Activated CD8-positive, alpha-beta memory T cell treated with anti-CD3 and anti-CD28 coated beads for 36 hours (primary cell): ENCODE measurements around the gene RPS6KL1. TPM values are rescaled to one million over a fixed set of nuclear protein-coding genes. Genes with fewer than 3 reads are reported as not detected.
"Not testable (repeated sequence)": the region's sequence is repeated elsewhere in the genome, so short reads cannot be mapped to it uniquely, and the experiment has no call there.

Experiments used
- CTCF ChIA-PET: fragments of 350-600 bp; sonication (Branson Sonifier 250); formaldehyde crosslinking; loops from one replicate; lab custom pipeline; 2021; ENCODE audit warnings: antibody characterized with exemption; lab: Charles Lee
- POLR2A ChIA-PET: fragments of 350-600 bp; sonication (Branson Sonifier 250); formaldehyde crosslinking; loops from one replicate; lab custom pipeline; 2021; ENCODE audit warnings: antibody characterized with exemption; lab: Charles Lee
- total RNA-seq, 2 experiments: library from RNA; stranded (reverse); gene quantifications; one replicate each; pipeline ENCODE4 v1.2.3, GENCODE V29; 2021

The RPS6KL1 gene
- total RNA-seq, 2 experiments from 2014 or later, result 5.0 TPM

GRCh38 chr14:74942181-74942580, 19.1 kb upstream of the RPS6KL1 start:
- POLR2A ChIA-PET, result interaction anchor here (1.3 kb wide), 1 partner anchor 19 kb away, joined by 3 read pairs; the partner anchor contains the start of gene RPS6KL1
- CTCF ChIA-PET, result interaction anchor here (1.1 to 2.8 kb wide), 4 partner anchors 62 to 147 kb away, joined by 3 to 10 read pairs (median 5); no protein-coding TSS in a partner anchor

- CTCF ChIA-PET, result interaction anchor here (1.1 to 2.8 kb wide), 5 partner anchors 20 to 147 kb away, joined by 3 to 10 read pairs (median 4); no protein-coding TSS in a partner anchor
- POLR2A ChIA-PET, result interaction anchor here (1.3 kb wide), 1 partner anchor 18 kb away, joined by 3 read pairs; the partner anchor contains the start of gene RPS6KL1
These were observed 18.6 kb upstream of the RPS6KL1 start for GRCh38 chr14:74941676-74942097.

- POLR2A ChIA-PET, result interaction anchor here (0.7 to 1.3 kb wide), 3 partner anchors 18 to 73 kb away, joined by 3 to 6 read pairs (median 3); partner anchors contain the start of genes EIF2B2 and RPS6KL1
- CTCF ChIA-PET, result interaction anchor here (1.2 to 2.8 kb wide), 4 partner anchors 19 to 148 kb away, joined by 3 to 10 read pairs (median 5); no protein-coding TSS in a partner anchor
These were observed 18.0 kb upstream of the RPS6KL1 start for GRCh38 chr14:74940956-74941565.

GRCh38 chr14:74938531-74939495, 15.8 kb upstream of the RPS6KL1 start:
- CTCF ChIA-PET, result no interaction called here
- POLR2A ChIA-PET, result no interaction called here

GRCh38 chr14:74937171-74937570, 14.1 kb upstream of the RPS6KL1 start:
- ChIA-PET POLR2A (no interaction called here), CTCF (no interaction called here)

GRCh38 chr14:74936731-74937130, 13.7 kb upstream of the RPS6KL1 start:
- ChIA-PET POLR2A (no interaction called here), CTCF (no interaction called here)

- ChIA-PET CTCF (interaction anchor here (0.8 kb wide), 1 partner anchor 144 kb away, joined by 3 read pairs; no protein-coding TSS in a partner anchor), POLR2A (no interaction called here)
These were observed 13.1 kb upstream of the RPS6KL1 start for GRCh38 chr14:74936151-74936550.

GRCh38 chr14:74935360-74935680, 12.3 kb upstream of the RPS6KL1 start:
- CTCF ChIA-PET, result no interaction called here
- POLR2A ChIA-PET, result no interaction called here

- POLR2A ChIA-PET, result no interaction called here
- CTCF ChIA-PET, result no interaction called here
These were observed 11.7 kb upstream of the RPS6KL1 start for GRCh38 chr14:74934476-74935359.

- POLR2A ChIA-PET, result no interaction called here
- CTCF ChIA-PET, result no interaction called here
These were observed 11.0 kb upstream of the RPS6KL1 start for GRCh38 chr14:74934041-74934440.

GRCh38 chr14:74932936-74933335, 9.9 kb upstream of the RPS6KL1 start:
- CTCF ChIA-PET, POLR2A ChIA-PET: not testable (repeated sequence)

- CTCF ChIA-PET, result no interaction called here
- POLR2A ChIA-PET, result no interaction called here
These were observed 9.4 kb upstream of the RPS6KL1 start for GRCh38 chr14:74932401-74932901.

GRCh38 chr14:74931744-74932143, 8.7 kb upstream of the RPS6KL1 start:
- CTCF ChIA-PET, result interaction anchor here (1.1 to 1.2 kb wide), 2 partner anchors 26 to 71 kb away, joined by 3 read pairs; no protein-coding TSS in a partner anchor
- POLR2A ChIA-PET, result interaction anchor here (0.5 kb wide), 1 partner anchor 55 kb away, joined by 5 read pairs; no protein-coding TSS in a partner anchor

GRCh38 chr14:74929242-74929641, 6.2 kb upstream of the RPS6KL1 start:
- POLR2A ChIA-PET, result no interaction called here
- CTCF ChIA-PET, result no interaction called here

- POLR2A ChIA-PET, result no interaction called here
These were observed 4.2 kb upstream of the RPS6KL1 start for GRCh38 chr14:74927225-74927624.

GRCh38 chr14:74924061-74924460, 1.0 kb upstream of the RPS6KL1 start:
- CTCF ChIA-PET, result interaction anchor here (1.8 to 3.6 kb wide), 2 partner anchors 18 to 63 kb away, joined by 8 to 17 read pairs; no protein-coding TSS in a partner anchor
- POLR2A ChIA-PET, result interaction anchor here (1.4 kb wide), 1 partner anchor 18 kb away, joined by 3 read pairs; no protein-coding TSS in a partner anchor

More at GRCh38 chr14:74927225-74927624, 4.2 kb upstream of the RPS6KL1 start:
- CTCF ChIA-PET, result no interaction called here

GRCh38 chr14:74921987-74922751, 891 bp downstream of the RPS6KL1 start:
- POLR2A ChIA-PET, result interaction anchor here (0.5 to 1.3 kb wide), 4 partner anchors 54 to 647 kb away, joined by 3 read pairs; partner anchors contain the start of gene MLH3
- CTCF ChIA-PET, result interaction anchor here (1.0 to 3.6 kb wide), 6 partner anchors 12 to 166 kb away, joined by 3 to 17 read pairs (median 3); no protein-coding TSS in a partner anchor
